Vagina (tissue), 2 donors: ENCODE data around the gene TMPRSS13. TPM values are rescaled to one million over a fixed set of nuclear protein-coding genes. Genes with fewer than 3 reads are reported as not detected.

Experiments
- DNase-seq, 2 donors: peaks; one replicate each; pipeline ENCODE4 v3.0.0-alpha.2; 2017; ENCODE audit errors: extremely low spot score in 2 of 2
- H3K27ac ChIP-seq: fragments of 200-600 bp; sonication (generic); one replicate; pipeline ENCODE4 v1.5.1; 2019
- H3K27me3 ChIP-seq: fragments of 200-600 bp; sonication (generic); one replicate; pipeline ENCODE4 v1.5.1; 2019
- H3K36me3 ChIP-seq, 2 donors: fragments of 200-600 bp; sonication (generic); one replicate each; pipeline ENCODE4 v1.5.1; 2017 to 2019
- H3K4me1 ChIP-seq: fragments of 200-600 bp; sonication (generic); one replicate; pipeline ENCODE4 v1.5.1; 2019
- H3K4me3 ChIP-seq, 2 donors: fragments of 200-600 bp; sonication (generic); 1 replicate in 1 of 2; 2 replicates in 1 of 2; pipeline ENCODE4 v1.5.1; 2016 to 2019
- H3K9me3 ChIP-seq: fragments of 200-600 bp; sonication (generic); one replicate; pipeline ENCODE4 v1.5.1; 2019
- CTCF ChIP-seq, 3 experiments: fragments of 450-650 bp in 2 of 3; fragments of 200-600 bp in 1 of 3; sonication (generic) in 1 of 3; IDR thresholded peaks; one replicate each; pipeline ENCODE4 v1.5.1; 2017 to 2019; ENCODE audit warnings: antibody characterized with exemption in 3 of 3, mild to moderate bottlenecking in 2 of 3, moderate library complexity in 2 of 3
- POLR2A ChIP-seq, 2 donors: fragments of 450-650 bp; IDR thresholded peaks; one replicate each; pipeline ENCODE4 v1.6.1; 2017; ENCODE audit warnings: antibody characterized with exemption in 2 of 2, mild to moderate bottlenecking in 2 of 2, moderate library complexity in 2 of 2
- POLR2AphosphoS5 ChIP-seq, 2 donors: sonication (generic); formaldehyde crosslinking; IDR thresholded peaks; one replicate each; pipeline ENCODE4 v1.9.0; 2017; ENCODE audit warnings: antibody characterized with exemption in 2 of 2, mild to moderate bottlenecking in 2 of 2, low read depth in 1 of 2; ENCODE audit not compliant: insufficient read depth in 1 of 2
- intact Hi-C: fragments of 100-400 bp; cut with DNase I; formaldehyde crosslinking; loops from one replicate; pipeline ENCODE4 v1.15.1; 2023
- total RNA-seq: library from RNA; depleted of rRNA; stranded (reverse); fragments of >200 nt; gene quantifications from one replicate; pipeline ENCODE4 v1.2.3, GENCODE V29; 2016

TMPRSS13 gene
- total RNA-seq, 1 donor from 2014 or later = 9.6 TPM

GRCh38 chr11:117940736-117941135 lies 11.5 kb upstream of the TMPRSS13 start:
- Histone ChIP-seq H3K36me3 (no peaks in the 10 kb centered on the region), H3K27me3 (no peaks in the 10 kb centered on the region), H3K4me1 (no peaks in the 10 kb centered on the region), H3K27ac (no peak overlapping the region), H3K4me3 (no peak overlapping the region), H3K9me3 (no peaks in the 10 kb centered on the region)
- DNase-seq = no peak
- intact Hi-C loops = no loop called here
- no peak for TF ChIP-seq POLR2A (IDR thresholded peaks at IDR 0.05)

GRCh38 chr11:117936973-117937372 lies 7.8 kb upstream of the TMPRSS13 start:
- no peaks in the 10 kb centered on the region for H3K27me3 ChIP-seq

GRCh38 chr11:117934526-117935307 lies 5.5 kb upstream of the TMPRSS13 start:
- Histone ChIP-seq H3K9me3 (no peaks in the 10 kb centered on the region), H3K4me3 (no peak overlapping the region), H3K36me3 (no peaks in the 10 kb centered on the region), H3K27me3 (no peaks in the 10 kb centered on the region), H3K27ac (no peak overlapping the region), H3K4me1 (peaks cover 8% of the 10 kb centered on the region)
- intact Hi-C loops = no loop called here
- TF ChIP-seq POLR2A (IDR thresholded peaks at IDR 0.05) (no peak), CTCF (IDR thresholded peaks at IDR 0.05) (no peak), POLR2AphosphoS5 (IDR thresholded peaks at IDR 0.05; ENCODE audit: insufficient read depth in 1 of 2, low read depth in 1 of 2) (no peak)
- no peak for DNase-seq

More at GRCh38 chr11:117936973-117937372, 7.8 kb upstream of the TMPRSS13 start:
- Histone ChIP-seq H3K4me3 (no peak overlapping the region), H3K9me3 (no peaks in the 10 kb centered on the region), H3K36me3 (no peaks in the 10 kb centered on the region), H3K27ac (no peak overlapping the region), H3K4me1 (peaks cover 3% of the 10 kb centered on the region)
- DNase-seq = peak in 1 of 2 donors; percentile 16
- intact Hi-C loops = no loop called here
- no peak for TF ChIP-seq POLR2A (IDR thresholded peaks at IDR 0.05)
- no peak for TF ChIP-seq POLR2AphosphoS5 (IDR thresholded peaks at IDR 0.05; ENCODE audit: insufficient read depth in 1 of 2, low read depth in 1 of 2)
- no peak for TF ChIP-seq CTCF (IDR thresholded peaks at IDR 0.05)

GRCh38 chr11:117933930-117934329 lies 4.7 kb upstream of the TMPRSS13 start:
- Histone ChIP-seq H3K27me3 (no peaks in the 10 kb centered on the region), H3K4me1 (peaks cover 8% of the 10 kb centered on the region), H3K9me3 (no peaks in the 10 kb centered on the region), H3K27ac (no peak overlapping the region), H3K4me3 (no peak overlapping the region), H3K36me3 (no peaks in the 10 kb centered on the region)
- intact Hi-C loops = loop anchor here (2.0 kb wide), 1 partner anchor 19 kb away; no protein-coding TSS in a partner anchor
- DNase-seq = no peak
- TF ChIP-seq POLR2AphosphoS5 (IDR thresholded peaks at IDR 0.05; ENCODE audit: insufficient read depth in 1 of 2, low read depth in 1 of 2) = no peak

- no peak overlapping the region for H3K4me3 ChIP-seq
- peaks cover 8% of the 10 kb centered on the region for H3K4me1 ChIP-seq
- no peaks in the 10 kb centered on the region for H3K36me3 ChIP-seq
- H3K27me3 ChIP-seq = no peaks in the 10 kb centered on the region
- no peak overlapping the region for H3K27ac ChIP-seq
- DNase-seq = no peak
- TF ChIP-seq CTCF (IDR thresholded peaks at IDR 0.05) (no peak), POLR2AphosphoS5 (IDR thresholded peaks at IDR 0.05; ENCODE audit: insufficient read depth in 1 of 2, low read depth in 1 of 2) (no peak), POLR2A (IDR thresholded peaks at IDR 0.05) (no peak)
- intact Hi-C loops = loop anchor here (2.0 kb wide), 1 partner anchor 19 kb away; no protein-coding TSS in a partner anchor
- H3K9me3 ChIP-seq = no peaks in the 10 kb centered on the region
These were observed 4.3 kb upstream of the TMPRSS13 start for GRCh38 chr11:117933475-117933874.

GRCh38 chr11:117932947-117933346 lies 3.7 kb upstream of the TMPRSS13 start:
- Histone ChIP-seq H3K9me3 (no peaks in the 10 kb centered on the region), H3K4me3 (no peak overlapping the region), H3K36me3 (no peaks in the 10 kb centered on the region), H3K27ac (no peak overlapping the region), H3K4me1 (peaks cover 8% of the 10 kb centered on the region), H3K27me3 (no peaks in the 10 kb centered on the region)
- intact Hi-C loops = loop anchor here (2.0 kb wide), 1 partner anchor 18 kb away; no protein-coding TSS in a partner anchor
- no peak for DNase-seq
- no peak for TF ChIP-seq POLR2AphosphoS5 (IDR thresholded peaks at IDR 0.05; ENCODE audit: insufficient read depth in 1 of 2, low read depth in 1 of 2)
- no peak for TF ChIP-seq CTCF (IDR thresholded peaks at IDR 0.05)
- no peak for TF ChIP-seq POLR2A (IDR thresholded peaks at IDR 0.05)
